A549 (cell line): Measurements from ENCODE around the gene ITSN1.

Experiments
- BCL3 ChIP-seq: fragments of >200 bp; sonication (Bioruptor Twin); formaldehyde crosslinking; IDR thresholded peaks from 3 replicates; pipeline ENCODE4 v1.6.1; 2016
- CTCF ChIP-seq: fragments of >200 bp; sonication (Bioruptor Twin); formaldehyde crosslinking; IDR thresholded peaks from 3 replicates; pipeline ENCODE4 v1.5.1; 2016
- EHMT2 ChIP-seq: fragments of 200-600 bp; sonication (generic); IDR thresholded peaks from 2 replicates; pipeline ENCODE4 v1.6.1; 2016; ENCODE audit warnings: antibody characterized with exemption, low read depth, mild to moderate bottlenecking, moderate library complexity
- EP300 ChIP-seq, 2 experiments: fragments of >200 bp; sonication (Bioruptor Twin); formaldehyde crosslinking; IDR thresholded peaks; 2 replicates in 1 of 2; 3 replicates in 1 of 2; pipeline ENCODE4 v1.6.1; 2016 to 2017
- JUN ChIP-seq, 2 experiments: fragments of >200 bp; sonication (Bioruptor Twin); formaldehyde crosslinking; IDR thresholded peaks; 2 replicates in 1 of 2; 3 replicates in 1 of 2; pipeline ENCODE4 v1.6.1; 2016 to 2017
- JUNB ChIP-seq: fragments of >200 bp; sonication (Bioruptor Twin); formaldehyde crosslinking; IDR thresholded peaks from 2 replicates; pipeline ENCODE4 v1.6.1; 2016
- POLR2A ChIP-seq: IDR thresholded peaks from 2 replicates; pipeline ENCODE4 v1.6.1; 2012; ENCODE audit warnings: mild to moderate bottlenecking, low read length
- REST ChIP-seq: fragments of 200-600 bp; sonication (generic); IDR thresholded peaks from 2 replicates; pipeline ENCODE4 v1.6.1; 2016; ENCODE audit warnings: antibody characterized with exemption, mild to moderate bottlenecking, moderate library complexity
- RFX5 ChIP-seq: fragments of 450-650 bp; IDR thresholded peaks from 2 replicates; pipeline ENCODE4 v1.7.1; 2014; ENCODE audit warnings: antibody characterized with exemption, mild to moderate bottlenecking, moderate library complexity
- SMC3 ChIP-seq: fragments of >200 bp; sonication (Bioruptor Twin); formaldehyde crosslinking; IDR thresholded peaks from 3 replicates; pipeline ENCODE4 v1.6.1; 2018; ENCODE audit warnings: inconsistent platforms
- SREBF2 ChIP-seq: fragments of 450-650 bp; IDR thresholded peaks from 2 replicates; pipeline ENCODE4 v1.6.1; 2014; ENCODE audit warnings: mild to moderate bottlenecking, moderate library complexity
- TFCP2L1 ChIP-seq: fragments of 250-450 bp; sonication (Bioruptor Pico); IDR thresholded peaks from 2 replicates; pipeline ENCODE4 v1.5.0; 2021; ENCODE audit warnings: mild to moderate bottlenecking
- ZC3H11A ChIP-seq: fragments of 450-650 bp; IDR thresholded peaks from 2 replicates; pipeline ENCODE4 v1.6.1; 2014; ENCODE audit warnings: antibody characterized with exemption, mild to moderate bottlenecking

GRCh38 chr21:33762803-33763581 lies 120.7 kb downstream of the ITSN1 start:
- TF ChIP-seq TFCP2L1 = no peak
- no peak for TF ChIP-seq REST
- TF ChIP-seq CTCF = no peak
- TF ChIP-seq ZC3H11A = no peak
- no peak for TF ChIP-seq EP300 (IDR thresholded peaks at IDR 0.05)
- TF ChIP-seq SMC3 = no peak
- TF ChIP-seq RFX5 = no peak
- no peak for TF ChIP-seq JUN (IDR thresholded peaks at IDR 0.05)
- TF ChIP-seq POLR2A = no peak
- no peak for TF ChIP-seq EHMT2
- TF ChIP-seq SREBF2 = no peak
- no peak for TF ChIP-seq JUNB
- TF ChIP-seq BCL3 = no peak
